ENCODE data around the gene TBCE.
"Not testable (repeated sequence)": the region's sequence is repeated elsewhere in the genome, so short reads cannot be mapped to it uniquely, and the experiment has no call there.

The TBCE gene

GRCh38 chr1:235381955-235382739, 14.9 kb downstream of the TBCE start:
- not testable (repeated sequence) for H3K18ac ChIP-seq (ENCODE audit: low read length); H3K4ac ChIP-seq (ENCODE audit: low read depth, low read length); H3K4me3 ChIP-seq (ENCODE audit: low read depth, low read length); H3K27ac ChIP-seq (ENCODE audit: low read depth, low read length); H3K9me3 ChIP-seq (ENCODE audit: insufficient read depth, low read depth, low read length); H2BK120ac ChIP-seq (ENCODE audit: insufficient read depth, low read length, poor library complexity); H2BK12ac ChIP-seq (ENCODE audit: low read length); H3K4me1 ChIP-seq (ENCODE audit: control insufficient read depth in 1 of 2, insufficient read depth in 2 of 2, low read length in 2 of 2); H2AFZ ChIP-seq (ENCODE audit: insufficient read depth, low read length, poor library complexity); H4K91ac ChIP-seq (ENCODE audit: low read depth, low read length); H2AK5ac ChIP-seq (ENCODE audit: low read length); H3K79me1 ChIP-seq (ENCODE audit: low read length); H4K12ac ChIP-seq (ENCODE audit: low read depth, low read length); DNase-seq; H3K4me2 ChIP-seq (ENCODE audit: low read length); H3K23ac ChIP-seq (ENCODE audit: low read length); H3K14ac ChIP-seq (ENCODE audit: low read length); H3K79me2 ChIP-seq (ENCODE audit: control insufficient read depth, insufficient read depth, low read length, poor library complexity); H3K27me3 ChIP-seq (ENCODE audit: insufficient read depth, low read length); H4K8ac ChIP-seq (ENCODE audit: low read depth, low read length); H3K9ac ChIP-seq (ENCODE audit: low read length); H2BK5ac ChIP-seq (ENCODE audit: low read depth, low read length, poor library complexity)
- peaks cover 7 to 11% of the 10 kb centered on the region in 2 experiments for H3K36me3 ChIP-seq (ENCODE audit: control insufficient read depth in 1 of 2, insufficient read depth in 2 of 2, low read length in 2 of 2)
- no CpG with 5 or more reads among the region's 3 CpGs for WGBS (ENCODE audit: extremely low coverage, insufficient coverage, insufficient read length)

- H3K14ac ChIP-seq (ENCODE audit: low read length); H3K23ac ChIP-seq (ENCODE audit: low read length); H3K4me1 ChIP-seq (ENCODE audit: control insufficient read depth in 1 of 2, insufficient read depth in 2 of 2, low read length in 2 of 2); H3K9ac ChIP-seq (ENCODE audit: low read length); H2AK5ac ChIP-seq (ENCODE audit: low read length); H3K4me3 ChIP-seq (ENCODE audit: low read depth, low read length); H3K79me2 ChIP-seq (ENCODE audit: control insufficient read depth, insufficient read depth, low read length, poor library complexity); H3K27ac ChIP-seq (ENCODE audit: low read depth, low read length); H2BK12ac ChIP-seq (ENCODE audit: low read length); H3K4me2 ChIP-seq (ENCODE audit: low read length); DNase-seq; H3K36me3 ChIP-seq (ENCODE audit: control insufficient read depth in 1 of 2, insufficient read depth in 2 of 2, low read length in 2 of 2); H2BK5ac ChIP-seq (ENCODE audit: low read depth, low read length, poor library complexity); H4K12ac ChIP-seq (ENCODE audit: low read depth, low read length); H3K27me3 ChIP-seq (ENCODE audit: insufficient read depth, low read length); H3K18ac ChIP-seq (ENCODE audit: low read length); H2AFZ ChIP-seq (ENCODE audit: insufficient read depth, low read length, poor library complexity); H3K9me3 ChIP-seq (ENCODE audit: insufficient read depth, low read depth, low read length); H4K8ac ChIP-seq (ENCODE audit: low read depth, low read length); H4K91ac ChIP-seq (ENCODE audit: low read depth, low read length); H3K79me1 ChIP-seq (ENCODE audit: low read length); H3K4ac ChIP-seq (ENCODE audit: low read depth, low read length); H2BK120ac ChIP-seq (ENCODE audit: insufficient read depth, low read length, poor library complexity): not testable (repeated sequence)
- no CpG with 5 or more reads among the region's 1 CpG for WGBS (ENCODE audit: extremely low coverage, insufficient coverage, insufficient read length)
Observed at GRCh38 chr1:235385633-235386032, 18.4 kb downstream of the TBCE start.

GRCh38 chr1:235391874-235392273, 24.6 kb downstream of the TBCE start:
- no peak overlapping the region for H4K12ac ChIP-seq (ENCODE audit: low read depth, low read length)
- no peak overlapping the region for H2AK5ac ChIP-seq (ENCODE audit: low read length)
- no peak overlapping the region for H3K4me3 ChIP-seq (ENCODE audit: low read depth, low read length)
- no peak overlapping the region for H4K8ac ChIP-seq (ENCODE audit: low read depth, low read length)
- no peak overlapping the region for H3K27ac ChIP-seq (ENCODE audit: low read depth, low read length)
- no peak overlapping the region for H2AFZ ChIP-seq (ENCODE audit: insufficient read depth, low read length, poor library complexity)
- H4K91ac ChIP-seq (ENCODE audit: low read depth, low read length), result no peak overlapping the region
- H3K4me2 ChIP-seq (ENCODE audit: low read length), result no peak overlapping the region
- H3K9ac ChIP-seq (ENCODE audit: low read length), result no peak overlapping the region
- H3K4me1 ChIP-seq (ENCODE audit: control insufficient read depth in 1 of 2, insufficient read depth in 2 of 2, low read length in 2 of 2), result no peaks in the 10 kb centered on the region
- DNase-seq, result peak; percentile 59 to 79
- peaks cover 0 to 2% of the 10 kb centered on the region in 2 experiments for H3K36me3 ChIP-seq (ENCODE audit: control insufficient read depth in 1 of 2, insufficient read depth in 2 of 2, low read length in 2 of 2)
- H3K18ac ChIP-seq (ENCODE audit: low read length), result no peak overlapping the region
- H2BK120ac ChIP-seq (ENCODE audit: insufficient read depth, low read length, poor library complexity), result no peak overlapping the region
- no peaks in the 10 kb centered on the region for H3K79me2 ChIP-seq (ENCODE audit: control insufficient read depth, insufficient read depth, low read length, poor library complexity)
- H2BK12ac ChIP-seq (ENCODE audit: low read length), result no peak overlapping the region
- H3K9me3 ChIP-seq (ENCODE audit: insufficient read depth, low read depth, low read length), result peaks cover 1% of the 10 kb centered on the region
- peaks cover 3% of the 10 kb centered on the region for H3K79me1 ChIP-seq (ENCODE audit: low read length)
- H2BK5ac ChIP-seq (ENCODE audit: low read depth, low read length, poor library complexity), result no peak overlapping the region
- H3K4ac ChIP-seq (ENCODE audit: low read depth, low read length), result no peak overlapping the region
- no CpG with 5 or more reads among the region's 4 CpGs for WGBS (ENCODE audit: extremely low coverage, insufficient coverage, insufficient read length)
- H3K23ac ChIP-seq (ENCODE audit: low read length), result no peak overlapping the region
- no peaks in the 10 kb centered on the region for H3K27me3 ChIP-seq (ENCODE audit: insufficient read depth, low read length)
- no peak overlapping the region for H3K14ac ChIP-seq (ENCODE audit: low read length)

GRCh38 chr1:235397733-235398132, 30.5 kb downstream of the TBCE start:
- no CpG with 5 or more reads among the region's 2 CpGs for WGBS (ENCODE audit: extremely low coverage, insufficient coverage, insufficient read length)

More at GRCh38 chr1:235397733-235398132, 30.5 kb downstream of the TBCE start:
- H2AK5ac ChIP-seq (ENCODE audit: low read length), result no peak overlapping the region
- no peaks in the 10 kb centered on the region for H3K79me2 ChIP-seq (ENCODE audit: control insufficient read depth, insufficient read depth, low read length, poor library complexity)
- H3K9ac ChIP-seq (ENCODE audit: low read length), result no peak overlapping the region
- H2BK5ac ChIP-seq (ENCODE audit: low read depth, low read length, poor library complexity), result no peak overlapping the region
- no peak overlapping the region for H3K4me2 ChIP-seq (ENCODE audit: low read length)
- no peaks in the 10 kb centered on the region for H3K9me3 ChIP-seq (ENCODE audit: insufficient read depth, low read depth, low read length)
- no peak overlapping the region for H3K23ac ChIP-seq (ENCODE audit: low read length)
- no peak overlapping the region for H2BK12ac ChIP-seq (ENCODE audit: low read length)
- H3K27me3 ChIP-seq (ENCODE audit: insufficient read depth, low read length), result no peaks in the 10 kb centered on the region
- no peak overlapping the region for H3K18ac ChIP-seq (ENCODE audit: low read length)
- no peak overlapping the region for H3K4me3 ChIP-seq (ENCODE audit: low read depth, low read length)
- no peak overlapping the region for H2AFZ ChIP-seq (ENCODE audit: insufficient read depth, low read length, poor library complexity)
- peaks cover 8 to 11% of the 10 kb centered on the region in 2 experiments for H3K4me1 ChIP-seq (ENCODE audit: control insufficient read depth in 1 of 2, insufficient read depth in 2 of 2, low read length in 2 of 2)
- H3K36me3 ChIP-seq (ENCODE audit: control insufficient read depth in 1 of 2, insufficient read depth in 2 of 2, low read length in 2 of 2), result peaks cover 0 to 2% of the 10 kb centered on the region in 2 experiments
- H4K12ac ChIP-seq (ENCODE audit: low read depth, low read length), result no peak overlapping the region
- H4K8ac ChIP-seq (ENCODE audit: low read depth, low read length), result no peak overlapping the region
- H3K4ac ChIP-seq (ENCODE audit: low read depth, low read length), result no peak overlapping the region
- H3K79me1 ChIP-seq (ENCODE audit: low read length), result peaks cover 16% of the 10 kb centered on the region
- DNase-seq, result peak; percentile 93 to 98
- H3K14ac ChIP-seq (ENCODE audit: low read length), result no peak overlapping the region
- peak overlapping the region; percentile 91 for H3K27ac ChIP-seq (ENCODE audit: low read depth, low read length)
- no peak overlapping the region for H4K91ac ChIP-seq (ENCODE audit: low read depth, low read length)
- H2BK120ac ChIP-seq (ENCODE audit: insufficient read depth, low read length, poor library complexity), result no peak overlapping the region
